ENCODE data around the gene IGF2.

- TF ChIP-seq EZH2 (IDR thresholded peaks at IDR 0.05; ENCODE audit: low read length) (no peak), CTCF (optimal IDR thresholded peaks at IDR 0.05 in 1 of 3, IDR thresholded peaks at IDR 0.05 in 1 of 3, conservative IDR thresholded peaks at IDR 0.05 in 1 of 3; ENCODE audit: extremely low read depth in 1 of 3, insufficient read depth in 2 of 3, low read length in 3 of 3) (no peak)
Observed at GRCh38 chr11:2095198-2095520, 44.0 kb downstream of the IGF2 start.
